Measurements from ENCODE around the gene PBXIP1.

DNA sequence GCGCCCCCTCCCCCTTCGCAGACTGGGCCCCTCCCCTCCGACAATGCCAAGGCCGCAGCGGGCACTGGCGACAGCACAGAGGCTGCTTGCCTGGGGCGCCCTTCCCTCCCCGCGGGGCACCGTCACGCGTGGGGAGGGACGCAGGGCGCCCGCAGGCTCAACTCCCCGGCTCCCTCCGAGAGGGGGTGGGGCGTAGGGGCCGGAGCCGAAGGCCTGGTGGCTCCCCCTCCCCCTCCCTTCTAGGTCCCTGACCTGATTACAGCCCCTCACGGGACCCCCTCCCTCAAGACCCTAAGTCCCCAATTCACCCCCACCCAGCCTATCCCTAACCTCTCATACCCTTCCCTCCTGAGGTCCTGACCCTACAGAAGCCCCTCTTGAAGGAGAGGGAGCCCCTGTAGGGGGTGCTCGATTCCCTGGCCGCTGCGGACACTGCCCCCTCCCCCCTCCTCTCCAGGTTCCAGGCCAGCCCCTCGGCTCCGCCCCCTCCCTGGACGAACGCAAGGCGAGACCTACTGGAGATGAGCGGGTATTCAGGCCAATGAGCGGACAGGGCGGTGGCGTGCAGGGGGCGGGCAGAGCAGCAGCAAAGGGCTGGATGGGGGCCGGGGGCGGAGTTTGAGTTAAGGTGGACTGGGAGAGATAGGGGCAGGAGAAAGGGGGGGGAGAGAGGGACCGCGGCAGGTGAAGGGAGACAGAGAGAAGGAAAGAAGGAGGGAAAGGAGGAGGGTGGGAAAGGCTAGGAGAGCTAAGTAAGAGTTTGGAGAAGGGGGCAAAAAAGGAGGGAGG, 46.0 kb upstream of the PBXIP1 start:
- TF ChIP-seq, protein P1, sequence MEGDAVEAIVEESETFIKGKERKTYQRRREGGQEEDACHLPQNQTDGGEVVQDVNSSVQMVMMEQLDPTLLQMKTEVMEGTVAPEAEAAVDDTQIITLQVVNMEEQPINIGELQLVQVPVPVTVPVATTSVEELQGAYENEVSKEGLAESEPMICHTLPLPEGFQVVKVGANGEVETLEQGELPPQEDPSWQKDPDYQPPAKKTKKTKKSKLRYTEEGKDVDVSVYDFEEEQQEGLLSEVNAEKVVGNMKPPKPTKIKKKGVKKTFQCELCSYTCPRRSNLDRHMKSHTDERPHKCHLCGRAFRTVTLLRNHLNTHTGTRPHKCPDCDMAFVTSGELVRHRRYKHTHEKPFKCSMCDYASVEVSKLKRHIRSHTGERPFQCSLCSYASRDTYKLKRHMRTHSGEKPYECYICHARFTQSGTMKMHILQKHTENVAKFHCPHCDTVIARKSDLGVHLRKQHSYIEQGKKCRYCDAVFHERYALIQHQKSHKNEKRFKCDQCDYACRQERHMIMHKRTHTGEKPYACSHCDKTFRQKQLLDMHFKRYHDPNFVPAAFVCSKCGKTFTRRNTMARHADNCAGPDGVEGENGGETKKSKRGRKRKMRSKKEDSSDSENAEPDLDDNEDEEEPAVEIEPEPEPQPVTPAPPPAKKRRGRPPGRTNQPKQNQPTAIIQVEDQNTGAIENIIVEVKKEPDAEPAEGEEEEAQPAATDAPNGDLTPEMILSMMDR (IDR thresholded peaks at IDR 0.05), result peak; percentile 80
- no peak for TF ChIP-seq ZFX (IDR thresholded peaks at IDR 0.05; ENCODE audit: borderline replicate concordance)

All from 22Rv1 (cell line).